ENCODE data around the gene POLR2L.

POLR2L gene

GRCh38 chr11:869399-870126, 27.2 kb upstream of the POLR2L start:
- in situ Hi-C loops (cut with MboI; ENCODE audit: low sequenced_read_pairs), result no loop called here

GRCh38 chr11:868802-869201, 26.5 kb upstream of the POLR2L start:
- in situ Hi-C loops (cut with MboI; ENCODE audit: low sequenced_read_pairs), result no loop called here

- in situ Hi-C loops (cut with MboI; ENCODE audit: low sequenced_read_pairs), result no loop called here
Observed at GRCh38 chr11:868394-868793, 26.1 kb upstream of the POLR2L start.

GRCh38 chr11:867856-868358, 25.6 kb upstream of the POLR2L start:
- in situ Hi-C loops (cut with MboI; ENCODE audit: low sequenced_read_pairs), result no loop called here

- in situ Hi-C loops (cut with MboI; ENCODE audit: low sequenced_read_pairs), result no loop called here
Observed at GRCh38 chr11:866481-866880, 24.2 kb upstream of the POLR2L start.

- in situ Hi-C loops (cut with MboI; ENCODE audit: low sequenced_read_pairs), result no loop called here
Observed at GRCh38 chr11:865462-866430, 23.4 kb upstream of the POLR2L start.

GRCh38 chr11:864898-865297, 22.6 kb upstream of the POLR2L start:
- in situ Hi-C loops (cut with MboI; ENCODE audit: low sequenced_read_pairs), result no loop called here

GRCh38 chr11:863910-864827, 21.8 kb upstream of the POLR2L start:
- in situ Hi-C loops (cut with MboI; ENCODE audit: low sequenced_read_pairs), result no loop called here

- in situ Hi-C loops (cut with MboI; ENCODE audit: low sequenced_read_pairs), result no loop called here
Observed at GRCh38 chr11:863023-863909, 20.9 kb upstream of the POLR2L start.

- in situ Hi-C loops (cut with MboI; ENCODE audit: low sequenced_read_pairs), result no loop called here
Observed at GRCh38 chr11:862696-863022, 20.3 kb upstream of the POLR2L start.

GRCh38 chr11:862081-862661, 19.8 kb upstream of the POLR2L start:
- in situ Hi-C loops (cut with MboI; ENCODE audit: low sequenced_read_pairs), result no loop called here

GRCh38 chr11:861105-861479, 18.8 kb upstream of the POLR2L start:
- in situ Hi-C loops (cut with MboI; ENCODE audit: low sequenced_read_pairs), result no loop called here

- in situ Hi-C loops (cut with MboI; ENCODE audit: low sequenced_read_pairs), result no loop called here
Observed at GRCh38 chr11:860234-861104, 18.1 kb upstream of the POLR2L start.

- in situ Hi-C loops (cut with MboI; ENCODE audit: low sequenced_read_pairs), result no loop called here
Observed at GRCh38 chr11:859394-860131, 17.2 kb upstream of the POLR2L start.

- in situ Hi-C loops (cut with MboI; ENCODE audit: low sequenced_read_pairs), result no loop called here
Observed at GRCh38 chr11:858762-859339, 16.5 kb upstream of the POLR2L start.

- in situ Hi-C loops (cut with MboI; ENCODE audit: low sequenced_read_pairs), result no loop called here
Observed at GRCh38 chr11:858053-858761, 15.9 kb upstream of the POLR2L start.

GRCh38 chr11:856397-856796, 14.1 kb upstream of the POLR2L start:
- in situ Hi-C loops (cut with MboI; ENCODE audit: low sequenced_read_pairs), result no loop called here

All from HL-60/S4 treated with phorbol 12-myristate 13-acetate at 8.2 ng/mL for 4 days and 3 days (cell line).